Measurements from ENCODE around the gene IKZF1. TPM values are rescaled to one million over a fixed set of nuclear protein-coding genes. Genes with fewer than 3 reads are reported as not detected.

IKZF1 gene
- total RNA-seq, 6 experiments from 2014 or later, result 3.1 to 9.6 (median 5.2) TPM

- ATAC-seq (no peak), DNase-seq (no peak)
- H3K4me3 ChIP-seq, result no peak overlapping the region
- intact Hi-C loops (cut with DNase I), result no loop called here
- no peak overlapping the region for H3K27ac ChIP-seq
- H3K4me1 ChIP-seq, result no peaks in the 10 kb centered on the region
- no peaks in the 10 kb centered on the region for H3K9me3 ChIP-seq
- no peaks in the 10 kb centered on the region for H3K27me3 ChIP-seq
- no peaks in the 10 kb centered on the region for H3K36me3 ChIP-seq
- WGBS (ENCODE audit: insufficient coverage, low coverage, low lambda C conversion rate, missing lambda C conversion rate), result 58% methylated on average over 2 of the region's 3 CpGs
- TF ChIP-seq POLR2A (IDR thresholded peaks at IDR 0.05) (no peak), CTCF (IDR thresholded peaks at IDR 0.05) (no peak)
Observed at GRCh38 chr7:50421043-50421442, 116.5 kb downstream of the IKZF1 start.

- DNase-seq, result no peak
- Histone ChIP-seq H3K9me3 (no peaks in the 10 kb centered on the region), H3K27ac (no peak overlapping the region), H3K36me3 (no peaks in the 10 kb centered on the region), H3K27me3 (no peaks in the 10 kb centered on the region), H3K4me1 (no peaks in the 10 kb centered on the region), H3K4me3 (no peak overlapping the region)
- intact Hi-C loops (cut with DNase I), result no loop called here
- TF ChIP-seq POLR2A (IDR thresholded peaks at IDR 0.05) (no peak), CTCF (IDR thresholded peaks at IDR 0.05) (no peak)
- no peak for ATAC-seq
- WGBS (ENCODE audit: insufficient coverage, low coverage, low lambda C conversion rate, missing lambda C conversion rate), result 79% methylated on average over 6 of the region's 6 CpGs
Observed at GRCh38 chr7:50422858-50423257, 118.3 kb downstream of the IKZF1 start.

GRCh38 chr7:50423860-50424259, 119.3 kb downstream of the IKZF1 start:
- ATAC-seq (no peak), DNase-seq (no peak)
- no CpG with 5 or more reads among the region's 4 CpGs for WGBS (ENCODE audit: insufficient coverage, low coverage, low lambda C conversion rate, missing lambda C conversion rate)
- no peak overlapping the region for H3K4me3 ChIP-seq
- no peaks in the 10 kb centered on the region for H3K9me3 ChIP-seq
- intact Hi-C loops (cut with DNase I), result no loop called here
- H3K27ac ChIP-seq, result no peak overlapping the region
- no peaks in the 10 kb centered on the region for H3K4me1 ChIP-seq
- TF ChIP-seq POLR2A (IDR thresholded peaks at IDR 0.05) (no peak), CTCF (IDR thresholded peaks at IDR 0.05) (no peak)
- H3K36me3 ChIP-seq, result no peaks in the 10 kb centered on the region
- no peaks in the 10 kb centered on the region for H3K27me3 ChIP-seq

GRCh38 chr7:50425318-50425717, 120.8 kb downstream of the IKZF1 start:
- no peak for DNase-seq
- H3K9me3 ChIP-seq, result no peaks in the 10 kb centered on the region
- H3K4me1 ChIP-seq, result no peaks in the 10 kb centered on the region
- intact Hi-C loops (cut with DNase I), result no loop called here
- ATAC-seq, result no peak
- no peaks in the 10 kb centered on the region for H3K27me3 ChIP-seq
- no peak overlapping the region for H3K4me3 ChIP-seq
- no peak for TF ChIP-seq CTCF (IDR thresholded peaks at IDR 0.05)
- TF ChIP-seq POLR2A (IDR thresholded peaks at IDR 0.05), result no peak
- H3K27ac ChIP-seq, result no peak overlapping the region
- H3K36me3 ChIP-seq, result no peaks in the 10 kb centered on the region
- 75% methylated on average over 6 of the region's 6 CpGs for WGBS (ENCODE audit: insufficient coverage, low coverage, low lambda C conversion rate, missing lambda C conversion rate)

Data from right lobe of liver (tissue), 6 donors.